UCSD-AML1 (cell line): Measurements from ENCODE around the gene CYP2E1.
"Not testable (repeated sequence)": the region's sequence is repeated elsewhere in the genome, so short reads cannot be mapped to it uniquely, and the experiment has no call there.

ENCODE experiments used
- DNase-seq: peaks from one replicate; lab custom pipeline; 2025; ENCODE audit not compliant: unreplicated experiment; lab: John Stamatoyannopoulos, UW

CYP2E1 gene

GRCh38 chr10:133526957-133527588 lies at the start of gene CYP2E1:
CYP2E1 (plus strand) TSS chr10:133527363; CDS start chr10:133527396, 33 bp downstream.
- no peak for DNase-seq

DNA sequence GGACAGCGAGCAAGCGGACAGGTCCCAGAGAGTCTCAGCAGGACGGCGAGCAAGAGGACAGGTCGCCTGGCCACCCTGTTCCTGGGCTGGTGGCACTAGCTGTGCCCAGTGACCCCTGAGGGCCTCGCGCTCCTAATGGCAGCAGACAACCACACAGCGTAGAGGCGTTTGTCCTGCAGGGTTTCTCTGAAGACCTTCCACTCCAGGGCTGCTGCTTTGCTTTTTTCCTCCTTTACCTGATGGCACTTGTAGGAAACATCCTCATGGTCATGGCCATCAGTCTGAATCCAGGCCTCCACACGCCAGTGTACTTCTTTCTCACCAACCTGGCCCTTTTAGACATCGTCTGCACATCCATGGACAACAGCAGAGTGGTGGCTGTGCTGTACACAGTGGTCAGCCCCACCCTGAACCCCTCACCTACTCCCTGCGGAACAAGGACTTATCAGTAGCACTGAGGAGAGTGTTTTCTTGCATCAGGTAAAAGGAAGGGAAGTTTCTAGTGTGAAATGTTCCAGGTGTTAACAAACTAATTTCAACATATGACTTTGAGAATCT lies 46.0 kb upstream of the CYP2E1 start:
- no peak for DNase-seq

DNA sequence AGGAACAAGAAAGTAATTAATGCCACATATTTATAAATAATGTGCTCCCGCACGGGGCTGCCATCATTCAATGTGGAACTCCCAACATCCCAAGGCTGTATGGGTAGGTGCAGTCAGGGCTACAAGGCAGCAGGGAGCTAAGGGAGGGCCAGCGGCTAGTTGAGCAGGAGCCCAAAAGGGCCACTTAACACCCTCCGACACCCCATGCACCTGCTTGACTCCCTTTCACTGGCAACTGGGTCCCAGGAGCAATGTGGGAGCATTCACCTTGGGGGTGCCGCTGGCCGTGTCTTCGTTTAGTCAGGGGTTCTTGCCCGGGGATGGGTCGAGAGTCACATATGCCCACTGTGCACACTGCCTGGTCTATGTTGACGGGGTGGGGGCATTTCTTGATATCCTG lies 45.5 kb upstream of the CYP2E1 start:
- no peak for DNase-seq

DNA sequence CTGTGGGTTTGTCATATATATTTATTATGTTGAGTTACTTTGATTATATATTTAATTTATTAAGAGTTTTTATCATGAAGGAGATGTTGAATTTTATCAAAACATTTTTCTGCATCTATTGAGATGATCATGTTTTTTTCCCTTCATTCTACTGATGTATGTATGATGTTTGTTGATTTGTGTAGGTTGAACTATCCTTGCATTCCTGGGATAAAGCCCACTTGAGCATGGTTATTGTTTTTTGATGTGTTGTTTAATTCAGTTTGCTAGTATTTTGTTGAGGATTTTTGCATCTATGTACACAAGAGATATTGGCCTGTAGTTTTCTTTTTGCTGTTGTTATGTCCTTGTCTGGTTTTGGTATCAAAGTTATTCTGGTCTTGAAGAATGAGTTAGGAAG lies 42.3 kb upstream of the CYP2E1 start:
- DNase-seq = no peak

DNA sequence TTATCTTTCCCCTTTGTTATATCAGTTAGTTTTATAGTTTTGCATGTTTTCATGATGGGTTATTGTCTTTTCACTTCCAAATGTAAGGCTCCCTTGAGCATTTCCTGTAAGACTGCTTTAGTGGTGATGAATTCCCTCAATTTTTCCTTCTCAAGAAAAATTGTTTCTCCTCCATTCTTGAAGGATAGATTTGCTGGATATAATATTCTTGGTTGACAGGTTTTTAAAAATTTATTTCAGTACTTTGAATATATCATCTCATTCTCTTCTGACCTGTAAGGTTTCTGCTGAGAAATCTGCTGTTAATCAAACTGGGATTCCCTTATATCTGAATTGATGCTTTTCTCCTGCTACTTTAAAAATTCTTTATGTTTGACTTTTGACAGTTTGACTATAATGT lies 40.1 kb upstream of the CYP2E1 start:
- no peak for DNase-seq

- DNase-seq = no peak
Observed at GRCh38 chr10:133488354-133488753, 38.8 kb upstream of the CYP2E1 start.

GRCh38 chr10:133489816-133490588 lies 37.2 kb upstream of the CYP2E1 start:
- DNase-seq = no peak

DNA sequence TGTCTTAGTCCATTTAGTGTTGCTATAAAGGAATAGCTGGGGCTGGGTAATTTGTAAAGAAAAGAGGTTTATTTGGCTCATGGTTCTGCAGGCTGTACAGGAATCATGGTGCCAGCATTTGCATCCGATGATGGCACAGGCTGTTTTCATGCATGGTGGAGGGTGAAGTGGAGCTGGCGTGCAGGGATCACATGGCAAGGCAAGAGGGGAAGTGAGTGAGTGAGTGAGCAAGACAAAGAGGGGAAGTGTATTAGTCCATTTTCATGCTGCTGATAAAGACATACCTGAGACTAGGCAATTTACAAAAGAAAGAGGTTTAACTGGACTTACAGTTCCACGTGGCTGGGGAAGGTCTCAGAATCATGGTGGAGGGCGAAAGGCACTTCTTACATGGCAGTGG lies 33.6 kb upstream of the CYP2E1 start:
- DNase-seq = not testable (repeated sequence)

- DNase-seq = not testable (repeated sequence)
Observed at GRCh38 chr10:133497363-133497762, 29.8 kb upstream of the CYP2E1 start.

GRCh38 chr10:133499176-133499575 lies 28.0 kb upstream of the CYP2E1 start:
- DNase-seq = not testable (repeated sequence)

GRCh38 chr10:133500897-133501296 lies 26.3 kb upstream of the CYP2E1 start:
- not testable (repeated sequence) for DNase-seq

GRCh38 chr10:133509700-133510099 lies 17.5 kb upstream of the CYP2E1 start:
- no peak for DNase-seq

DNA sequence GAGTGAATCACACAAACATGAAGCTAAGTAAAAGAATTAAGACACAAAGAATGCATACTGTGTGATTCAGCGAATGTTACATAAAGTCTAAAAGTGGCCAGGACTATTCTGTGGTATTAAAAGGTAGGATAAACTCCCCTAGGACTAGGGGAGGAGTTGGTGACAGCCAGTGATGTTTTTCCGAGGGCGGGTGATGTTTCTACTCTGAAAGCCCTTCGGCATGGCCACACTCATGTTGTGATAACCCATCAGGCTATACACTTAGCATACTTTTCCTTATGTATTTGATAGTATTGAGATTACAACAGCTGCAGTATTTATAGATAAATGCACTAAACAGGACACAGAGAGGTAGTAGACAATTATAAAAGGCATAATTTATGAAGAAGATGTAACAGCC lies 15.8 kb upstream of the CYP2E1 start:
- DNase-seq = no peak

GRCh38 chr10:133511907-133512528 lies 15.1 kb upstream of the CYP2E1 start:
- DNase-seq = no peak

GRCh38 chr10:133515471-133515870 lies 11.7 kb upstream of the CYP2E1 start:
- DNase-seq = no peak

- DNase-seq = no peak
Observed at GRCh38 chr10:133516057-133516456, 11.1 kb upstream of the CYP2E1 start.

DNA sequence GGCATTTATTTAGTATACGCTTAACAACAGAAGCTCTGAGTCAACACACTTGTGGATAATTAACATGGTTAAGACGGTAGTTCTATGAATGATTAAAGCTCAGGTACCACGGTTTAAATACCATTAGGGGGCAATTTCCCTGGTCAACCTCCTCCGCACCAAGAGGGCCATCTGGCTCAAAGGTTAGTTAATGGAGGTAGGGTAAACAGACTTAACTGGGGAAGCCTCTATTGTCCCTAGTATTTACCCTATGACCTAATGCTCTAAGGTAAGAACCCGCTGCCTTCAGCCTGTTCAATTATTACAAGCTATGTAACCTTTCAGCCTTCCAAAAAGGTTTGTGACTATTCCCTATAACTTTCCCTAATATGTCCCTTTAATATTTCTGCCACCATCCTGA lies 8.6 kb upstream of the CYP2E1 start:
- DNase-seq = not testable (repeated sequence)

DNA sequence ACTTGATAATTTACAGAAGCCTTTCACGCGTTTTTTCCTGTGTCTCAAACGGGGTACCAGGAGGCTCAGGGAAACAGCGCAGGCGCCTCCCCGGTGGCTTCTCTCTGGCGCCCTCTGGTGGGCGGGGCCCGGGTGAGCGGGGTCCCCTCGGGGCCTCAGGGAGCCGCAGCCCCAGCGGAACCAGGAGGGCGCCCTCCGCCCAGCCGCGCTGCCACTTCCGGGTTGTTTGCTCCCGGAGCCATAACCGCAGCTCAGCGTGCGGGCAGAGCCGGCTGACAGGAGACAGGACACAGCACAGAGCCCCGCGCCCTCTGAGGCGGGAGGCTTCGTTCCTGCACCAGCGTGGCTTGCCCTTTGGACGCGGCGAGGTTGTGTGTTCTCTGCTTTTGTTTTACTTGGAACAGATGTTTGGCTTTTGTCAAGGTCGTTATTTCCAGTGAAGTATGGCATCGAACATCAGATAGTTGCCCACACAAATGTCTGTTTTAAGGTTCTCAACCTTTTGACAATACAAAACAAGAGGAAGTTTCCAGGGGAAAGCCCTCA lies 6.9 kb upstream of the CYP2E1 start:
- peak; percentile 85 for DNase-seq

GRCh38 chr10:133523631-133524203 lies 3.4 kb upstream of the CYP2E1 start:
- DNase-seq = no peak

DNA sequence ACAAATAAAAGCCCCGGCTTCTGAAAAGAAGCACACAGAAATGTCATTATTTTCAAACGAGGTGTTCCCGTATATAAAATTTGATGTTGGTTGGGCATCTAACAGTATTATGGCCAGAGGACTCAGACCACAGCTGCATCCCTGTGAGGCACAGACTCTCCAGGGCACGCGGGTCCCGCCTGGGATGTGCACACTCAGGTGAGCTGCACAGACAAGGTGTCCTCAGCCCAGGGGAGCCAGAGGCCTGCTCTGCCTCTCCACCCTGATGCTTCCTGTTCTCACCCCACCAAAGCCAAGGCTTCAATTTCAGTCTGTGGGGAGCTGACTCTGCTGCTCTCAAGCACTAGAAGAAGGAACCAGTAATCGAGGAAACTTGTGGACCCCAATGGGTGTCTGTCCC lies 1.7 kb upstream of the CYP2E1 start:
- DNase-seq = no peak

DNA sequence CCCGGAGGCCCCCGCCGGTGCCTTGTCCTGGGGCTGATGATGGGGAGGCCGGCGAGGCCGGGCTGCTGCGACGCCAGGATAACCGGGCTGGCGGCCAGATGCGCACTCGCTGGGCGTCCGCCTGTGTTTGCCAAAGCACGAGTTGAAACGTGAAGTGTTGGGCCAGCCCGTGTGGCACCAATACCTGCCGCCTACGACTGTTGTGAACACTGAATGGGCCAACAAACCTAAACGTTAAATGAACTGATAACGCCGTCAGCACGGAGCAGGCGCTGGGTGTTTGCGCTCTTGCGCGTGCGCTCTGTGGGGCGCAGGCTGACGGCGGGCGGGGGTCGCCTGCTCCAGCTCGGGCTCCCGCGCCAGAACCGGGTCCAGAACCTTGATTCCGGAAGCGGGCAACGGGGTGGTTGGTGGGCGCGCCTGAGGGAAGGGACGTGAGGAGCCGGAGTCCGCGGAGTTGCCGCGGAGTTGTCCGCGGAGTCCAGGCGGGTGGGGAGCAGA lies 658 bp downstream of the CYP2E1 start:
- no peak for DNase-seq
